GM12801 (cell line): ENCODE results near the gene PTPN4.

Experiments
- TF ChIP-seq, protein P1 (sequence below): IDR thresholded peaks from one replicate; pipeline ENCODE4 v1.5.1; 2011; ENCODE audit warnings: control low read depth; ENCODE audit not compliant: insufficient read length; ENCODE audit errors: extremely low read depth

Gene PTPN4

DNA sequence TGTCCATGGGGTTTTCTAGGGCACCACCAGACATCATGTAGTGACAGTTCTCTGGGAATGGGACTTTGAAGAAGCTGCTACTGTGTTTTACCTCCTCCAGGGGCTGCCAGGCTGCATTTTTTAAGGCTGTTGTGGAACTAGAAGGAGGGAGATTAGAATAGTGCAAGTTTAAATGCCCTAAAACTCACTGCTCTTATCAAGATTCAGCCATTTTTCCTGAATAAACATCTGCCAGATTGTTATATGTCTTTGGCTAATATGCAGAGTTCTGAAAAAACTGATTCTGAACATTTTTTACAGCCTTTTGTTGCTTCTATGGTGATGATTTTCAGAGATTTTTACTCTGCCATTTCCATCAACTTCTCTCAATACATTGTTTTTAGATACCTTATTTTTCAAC lies 244.5 kb downstream of the PTPN4 start:
- TF ChIP-seq, protein P1, sequence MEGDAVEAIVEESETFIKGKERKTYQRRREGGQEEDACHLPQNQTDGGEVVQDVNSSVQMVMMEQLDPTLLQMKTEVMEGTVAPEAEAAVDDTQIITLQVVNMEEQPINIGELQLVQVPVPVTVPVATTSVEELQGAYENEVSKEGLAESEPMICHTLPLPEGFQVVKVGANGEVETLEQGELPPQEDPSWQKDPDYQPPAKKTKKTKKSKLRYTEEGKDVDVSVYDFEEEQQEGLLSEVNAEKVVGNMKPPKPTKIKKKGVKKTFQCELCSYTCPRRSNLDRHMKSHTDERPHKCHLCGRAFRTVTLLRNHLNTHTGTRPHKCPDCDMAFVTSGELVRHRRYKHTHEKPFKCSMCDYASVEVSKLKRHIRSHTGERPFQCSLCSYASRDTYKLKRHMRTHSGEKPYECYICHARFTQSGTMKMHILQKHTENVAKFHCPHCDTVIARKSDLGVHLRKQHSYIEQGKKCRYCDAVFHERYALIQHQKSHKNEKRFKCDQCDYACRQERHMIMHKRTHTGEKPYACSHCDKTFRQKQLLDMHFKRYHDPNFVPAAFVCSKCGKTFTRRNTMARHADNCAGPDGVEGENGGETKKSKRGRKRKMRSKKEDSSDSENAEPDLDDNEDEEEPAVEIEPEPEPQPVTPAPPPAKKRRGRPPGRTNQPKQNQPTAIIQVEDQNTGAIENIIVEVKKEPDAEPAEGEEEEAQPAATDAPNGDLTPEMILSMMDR = no peak

DNA sequence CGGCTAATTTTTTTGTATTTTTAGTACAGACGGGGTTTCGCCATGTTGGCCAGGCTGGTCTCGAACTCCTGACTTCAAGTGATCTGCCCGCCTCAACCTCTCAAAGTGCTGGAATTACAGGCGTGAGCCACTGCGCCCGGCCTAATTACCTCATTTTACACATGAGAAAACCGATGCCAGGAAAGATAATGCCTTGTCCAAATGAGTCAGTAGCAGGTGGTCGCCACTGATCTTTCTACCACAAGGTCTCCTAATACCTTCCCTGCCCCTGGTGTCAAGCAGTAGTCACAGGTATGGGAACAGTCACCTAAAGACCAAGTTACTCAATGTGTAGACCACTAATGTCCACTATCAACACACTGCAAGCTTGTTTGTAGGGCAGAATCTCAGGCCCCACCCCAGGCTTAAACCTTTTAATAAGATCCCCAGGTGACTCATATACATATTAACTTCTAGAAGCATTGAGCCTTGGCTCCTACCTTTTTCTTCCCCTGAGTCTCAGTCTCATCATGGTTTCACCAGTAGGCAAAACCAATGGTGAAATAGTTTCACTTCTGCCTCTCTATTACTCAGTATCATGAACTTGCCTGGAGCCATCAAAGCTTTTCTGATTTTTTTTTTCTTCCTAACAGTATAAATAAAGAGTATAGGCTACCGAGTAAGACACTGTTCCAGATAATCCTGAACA lies 246.3 kb downstream of the PTPN4 start:
- TF ChIP-seq, protein P1 = no peak

DNA sequence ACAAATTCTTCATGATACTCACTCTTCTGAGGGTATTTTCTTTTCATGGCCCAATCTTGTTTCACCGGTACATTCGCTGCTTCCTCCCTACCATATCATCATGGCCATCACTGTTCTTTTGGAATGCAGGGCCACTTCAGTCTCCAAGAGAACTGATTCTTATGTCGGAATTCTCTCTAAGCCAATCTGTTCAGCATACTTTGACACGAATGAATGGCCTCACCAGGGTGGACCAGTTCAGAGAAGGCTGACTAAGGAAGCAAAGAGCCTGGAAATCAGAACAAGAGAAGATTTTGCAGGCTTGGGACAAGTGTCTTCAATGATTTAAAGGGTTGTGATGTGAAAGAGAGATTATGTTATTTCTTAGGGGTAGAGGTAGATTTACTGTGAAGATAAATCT lies 248.1 kb downstream of the PTPN4 start:
- TF ChIP-seq, protein P1 = no peak

DNA sequence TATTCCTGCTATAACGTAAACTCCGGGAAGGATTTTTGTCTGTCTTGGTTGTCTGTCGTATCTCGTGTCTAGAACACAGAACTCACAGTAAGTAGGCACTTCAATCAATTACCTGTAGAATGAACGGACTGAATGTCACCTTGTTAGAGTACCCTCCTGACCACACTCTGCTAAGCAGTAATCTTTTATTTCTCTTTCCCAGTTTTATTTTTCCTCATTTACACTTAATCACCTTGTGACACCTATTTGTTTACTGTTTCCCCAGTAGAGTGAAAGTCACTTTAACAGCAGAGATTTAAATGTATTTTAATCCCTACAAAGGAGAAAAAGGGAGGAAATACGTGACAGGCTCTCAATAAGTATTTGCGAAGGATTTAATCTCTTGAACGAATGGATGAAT lies 252.6 kb downstream of the PTPN4 start:
- TF ChIP-seq, protein P1 = no peak

DNA sequence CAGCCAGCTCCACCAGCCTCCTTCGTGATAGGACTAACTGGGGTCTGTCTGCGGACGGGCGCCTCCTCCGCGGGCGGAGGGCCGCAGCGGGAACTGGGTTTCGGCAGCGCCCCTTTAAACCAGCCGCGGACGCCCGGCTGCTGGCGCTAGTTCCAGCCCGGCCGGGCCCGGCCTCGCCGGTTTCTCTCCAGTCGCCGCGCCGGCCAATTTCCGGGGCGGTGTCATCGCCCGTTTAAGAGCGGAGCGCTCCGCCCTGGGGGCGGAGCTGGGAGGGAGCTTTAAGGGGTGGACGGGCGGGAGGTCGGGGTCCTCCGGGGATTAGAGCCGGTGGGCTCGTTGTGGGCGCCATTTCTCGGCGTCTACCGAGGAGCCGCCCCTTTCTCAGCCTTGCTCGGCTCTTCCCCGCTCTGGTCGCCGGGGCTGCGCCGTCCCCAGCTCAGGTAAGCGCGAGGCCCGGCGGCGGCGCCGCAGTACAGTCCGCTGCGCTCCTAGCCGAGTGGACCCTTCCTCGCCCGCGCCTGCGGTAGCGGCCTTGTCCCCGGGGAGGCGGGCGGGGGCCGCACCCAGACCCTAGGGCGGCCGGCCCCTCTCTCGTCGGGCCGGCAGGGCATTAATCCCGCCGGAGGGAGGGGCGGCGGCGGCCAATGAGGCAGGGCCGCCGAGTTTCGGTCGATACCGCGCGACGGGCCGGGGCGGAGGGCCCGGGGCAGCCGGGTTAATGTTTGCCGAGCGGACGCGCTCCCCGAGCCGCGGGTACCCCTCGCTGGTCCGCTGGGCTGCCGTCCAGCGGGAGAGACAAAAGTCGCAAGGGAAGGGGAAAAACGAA lies 253.3 kb downstream of the PTPN4 start, which contains the start of gene EPB41L5:
EPB41L5 (plus strand) TSS at position 307 of the 826 bp plus-strand sequence. CDS start 6,008 bp downstream, outside the sequence.
- TF ChIP-seq, protein P1 = no peak

DNA sequence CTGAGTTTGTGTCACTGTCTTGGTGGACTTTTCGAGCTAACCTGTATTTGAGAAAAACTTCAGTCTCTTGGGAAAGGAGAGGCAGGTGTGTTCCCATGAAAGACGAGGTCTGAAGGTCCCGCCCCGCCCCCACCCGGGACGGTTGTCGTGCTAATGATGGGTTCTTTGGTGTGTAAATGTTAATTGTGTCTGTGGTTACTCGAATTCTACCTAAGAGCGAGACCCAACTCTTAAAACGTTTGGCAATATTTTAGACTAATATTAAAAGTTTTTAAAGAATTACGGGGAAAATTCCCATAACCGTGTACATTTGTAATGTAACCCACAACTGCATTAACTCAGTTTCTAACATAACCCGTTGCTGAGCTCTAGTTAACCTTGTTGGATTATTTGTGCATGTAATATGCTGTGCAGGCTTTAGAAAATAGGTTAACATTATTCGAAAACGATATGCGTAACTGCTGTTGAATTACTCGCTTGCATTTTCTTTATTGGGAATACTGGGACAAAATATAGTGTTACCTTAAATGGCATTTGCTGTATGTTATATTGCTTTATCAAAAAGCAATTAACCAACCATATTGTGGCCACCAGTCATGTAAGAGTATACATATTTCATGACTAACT lies 254.0 kb downstream of the PTPN4 start:
- TF ChIP-seq, protein P1 = no peak

DNA sequence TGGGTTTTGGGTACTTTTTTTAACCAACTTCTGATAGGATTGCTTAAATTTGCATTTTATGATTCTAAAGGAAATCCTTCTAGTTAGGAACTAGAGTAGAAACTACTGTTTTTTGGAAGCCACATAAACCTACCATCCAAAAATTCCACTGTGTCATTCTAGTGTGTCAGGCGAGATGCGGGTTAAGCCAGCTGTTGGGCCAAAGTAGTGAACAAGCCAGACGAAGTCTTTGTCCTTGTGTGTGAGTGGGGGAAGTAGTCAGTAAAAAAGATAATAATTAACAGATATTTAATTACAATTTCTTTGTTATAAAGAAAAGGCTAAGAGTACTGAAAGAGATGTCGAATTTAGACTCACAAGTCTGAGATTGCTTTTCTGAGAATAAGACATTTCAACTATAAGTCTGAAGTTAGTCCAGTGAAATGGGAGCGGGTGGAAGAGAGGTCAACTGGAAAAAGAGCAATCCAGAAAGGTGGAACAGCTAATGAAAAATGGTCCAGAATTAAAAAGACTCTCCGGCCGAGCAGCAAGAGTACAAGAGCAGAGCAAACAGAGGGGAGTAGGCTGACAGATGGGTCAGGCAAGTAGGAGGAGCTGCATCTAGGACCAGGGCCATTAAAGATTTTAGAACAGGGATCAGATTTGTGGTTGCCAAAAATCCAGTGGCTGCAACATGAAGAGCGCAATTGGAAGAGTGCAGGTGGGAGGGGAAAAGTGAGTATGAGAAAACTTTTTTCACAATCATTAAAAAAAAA lies 254.7 kb downstream of the PTPN4 start:
- TF ChIP-seq, protein P1 = no peak
